SJSA1 (cell line): Measurements from ENCODE around the gene DCTN1. TPM values are rescaled to one million over a fixed set of nuclear protein-coding genes. Genes with fewer than 3 reads are reported as not detected.
"Not testable (repeated sequence)": the region's sequence is repeated elsewhere in the genome, so short reads cannot be mapped to it uniquely, and the experiment has no call there.

Experiments
- DNase-seq, 2 experiments: peaks; one replicate each; pipeline ENCODE4 v3.0.0-alpha.2; 2015 to 2020; ENCODE audit warnings: low spot score in 2 of 2, low read depth in 1 of 2
- H3K27ac ChIP-seq: fragments of 250-450 bp; sonication (Bioruptor Pico); 2 replicates; pipeline ENCODE4 v1.5.1; 2020; ENCODE audit warnings: mild to moderate bottlenecking, moderate library complexity
- H3K27me3 ChIP-seq: fragments of 250-450 bp; sonication (Bioruptor Pico); replicated peaks from 2 replicates; pipeline ENCODE4 v1.5.1; 2020; ENCODE audit warnings: mild to moderate bottlenecking, moderate library complexity
- H3K36me3 ChIP-seq: fragments of 250-450 bp; sonication (Bioruptor Pico); 2 replicates; pipeline ENCODE4 v1.5.1; 2020; ENCODE audit warnings: mild to moderate bottlenecking
- H3K4me1 ChIP-seq: fragments of 250-450 bp; sonication (Bioruptor Pico); replicated peaks from 2 replicates; pipeline ENCODE4 v1.6.1; 2021; ENCODE audit warnings: mild to moderate bottlenecking
- H3K4me3 ChIP-seq: fragments of 250-450 bp; sonication (Bioruptor Pico); 2 replicates; pipeline ENCODE4 v1.5.1; 2020; ENCODE audit warnings: mild to moderate bottlenecking
- H3K9me3 ChIP-seq: fragments of 250-450 bp; sonication (Bioruptor Pico); replicated peaks from 2 replicates; pipeline ENCODE4 v1.5.1; 2020; ENCODE audit warnings: mild to moderate bottlenecking
- total RNA-seq: library from RNA; depleted of rRNA; stranded (reverse); fragments of >200 nt; shearing (Covaris generic); gene quantifications from 2 replicates; pipeline ENCODE4 v1.2.3, GENCODE V29; 2014; rRNA removed

Gene DCTN1
- total RNA-seq, result 95.2 and 136 TPM in 2 replicates

DNA sequence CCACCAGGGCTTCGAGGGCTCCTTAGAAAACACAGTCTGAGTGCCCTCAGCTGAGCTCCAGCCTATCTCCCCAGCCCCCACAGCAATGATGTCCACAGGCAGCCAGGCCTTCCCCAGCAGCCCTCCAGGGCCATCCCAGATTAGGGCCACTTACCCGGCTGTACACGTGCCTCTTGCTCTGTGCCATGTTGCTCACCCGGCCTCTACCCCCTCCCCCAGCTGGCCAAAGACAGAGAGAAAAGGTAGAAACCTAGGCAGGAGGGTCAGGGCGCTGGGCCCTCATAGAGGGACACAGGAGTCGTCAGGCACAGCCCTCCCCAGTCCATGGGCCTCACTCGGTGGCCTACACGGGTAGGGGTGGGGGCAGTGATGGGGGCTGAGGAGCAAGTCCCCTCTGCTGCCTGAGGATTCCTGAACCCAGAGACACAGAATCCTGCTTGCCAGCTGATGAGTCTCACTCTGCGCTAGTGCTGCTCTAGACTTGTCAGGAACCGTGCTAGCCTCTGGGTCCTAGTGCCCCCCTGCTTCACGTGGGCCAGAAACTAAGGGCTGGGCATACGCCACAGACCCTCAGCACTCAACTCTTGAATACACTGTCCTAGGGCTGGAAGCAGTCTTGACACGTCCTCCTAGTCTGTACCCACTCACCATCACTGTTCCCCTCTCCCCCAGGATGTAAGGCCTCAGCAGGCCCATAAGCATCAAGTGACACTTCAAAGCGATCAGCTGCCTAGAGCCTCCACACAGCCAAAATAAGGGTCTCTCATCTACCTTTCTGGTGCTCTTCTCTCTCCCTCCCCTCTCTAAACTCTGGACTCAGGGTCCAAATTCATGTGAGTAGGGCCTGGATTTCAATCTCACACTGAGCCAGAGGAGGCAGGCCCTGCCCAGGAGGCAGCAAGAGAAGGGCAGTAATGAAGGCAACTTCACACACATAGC is at the start of gene DCTN1:
TSS of gene DCTN1 (minus strand) at position 461 of the 939 bp plus-strand sequence. CDS start at position 187, 274 bp downstream.
- Histone ChIP-seq H3K4me3 (no peak within 1 kb of the TSS), H3K36me3 (peaks cover 52% of the 10 kb centered on the region), H3K9me3 (no peaks in the 10 kb centered on the region), H3K27ac (no peak within 1 kb of the TSS), H3K4me1 (peaks cover 7% of the 10 kb centered on the region), H3K27me3 (no peaks in the 10 kb centered on the region)
- DNase-seq, result no peak

DNA sequence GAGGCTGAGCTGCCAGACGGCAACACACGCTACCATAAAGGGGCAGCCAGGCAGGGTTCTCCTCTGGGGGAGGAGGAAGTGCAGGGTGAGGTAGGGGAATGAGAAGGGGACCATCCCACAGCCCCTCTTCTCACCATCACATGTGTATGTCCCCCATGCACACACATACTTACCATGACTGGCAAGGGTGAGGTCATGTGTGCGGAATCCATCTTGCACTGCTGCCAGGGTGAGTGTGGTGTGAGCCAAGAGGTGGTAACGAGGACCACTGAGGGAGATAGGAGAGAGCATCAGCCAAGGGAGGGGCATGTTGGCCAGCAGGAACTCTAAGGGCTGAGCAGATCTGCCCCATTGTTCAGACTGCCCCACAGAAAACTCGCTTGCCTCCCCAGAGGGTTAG is 48.6 kb upstream of the DCTN1 start:
- H3K27ac ChIP-seq, result no peak overlapping the region
- H3K27me3 ChIP-seq, result no peaks in the 10 kb centered on the region
- H3K9me3 ChIP-seq, result no peaks in the 10 kb centered on the region
- H3K4me3 ChIP-seq, result no peak overlapping the region
- H3K4me1 ChIP-seq, result no peaks in the 10 kb centered on the region
- DNase-seq, result no peak
- H3K36me3 ChIP-seq, result peaks cover 40% of the 10 kb centered on the region

DNA sequence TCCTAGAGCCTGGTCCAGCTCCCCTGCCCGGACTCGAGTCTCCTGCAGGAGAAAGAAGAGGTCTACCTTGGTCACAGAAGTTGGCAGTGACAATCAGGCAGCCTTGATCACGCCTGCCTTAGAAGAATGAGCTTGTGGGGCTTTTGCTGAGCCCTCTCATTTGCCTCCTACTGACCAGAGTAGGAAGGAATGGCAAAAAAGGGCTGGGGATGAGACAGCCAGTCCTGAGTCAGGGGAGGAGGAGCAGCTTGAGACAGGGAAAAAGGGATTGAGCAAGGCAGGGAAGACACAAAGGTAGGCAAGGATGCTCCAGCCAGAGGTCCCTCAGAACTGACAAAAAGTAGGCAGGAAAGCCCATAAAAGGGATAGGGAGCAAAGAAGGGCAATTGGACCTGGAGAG is 47.4 kb upstream of the DCTN1 start:
- Histone ChIP-seq H3K9me3 (no peaks in the 10 kb centered on the region), H3K27ac (no peak overlapping the region), H3K27me3 (no peaks in the 10 kb centered on the region), H3K4me3 (no peak overlapping the region), H3K36me3 (peaks cover 40% of the 10 kb centered on the region), H3K4me1 (no peaks in the 10 kb centered on the region)
- no peak for DNase-seq

DNA sequence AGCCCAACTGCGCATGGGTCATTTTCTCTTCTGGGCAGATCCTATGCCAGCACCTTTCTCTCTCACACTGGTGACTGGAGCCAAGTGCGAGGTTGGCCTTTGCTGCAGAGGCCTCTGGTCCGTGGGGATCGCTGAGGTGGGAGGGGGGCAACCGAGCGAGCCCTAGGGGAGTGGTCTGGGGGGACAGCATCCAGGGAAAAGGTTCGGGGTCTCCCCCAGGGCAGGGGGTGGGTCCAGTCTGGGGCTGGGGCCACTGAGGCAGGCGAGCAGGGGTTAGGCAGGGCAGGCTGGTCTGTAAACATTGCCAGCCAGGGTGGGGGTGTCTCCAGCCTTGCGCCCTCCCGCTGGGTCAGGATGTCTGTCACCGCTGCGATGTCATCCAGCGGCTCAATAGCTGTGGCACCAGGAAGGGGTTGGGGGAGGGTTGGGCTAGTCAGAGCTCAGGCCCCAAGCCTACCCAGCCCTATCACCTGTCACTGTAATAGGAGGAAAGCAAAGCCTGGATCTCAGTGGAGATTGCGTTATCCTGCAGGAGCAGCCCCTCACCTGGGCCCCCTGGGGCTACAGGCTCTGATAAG is 46.2 kb upstream of the DCTN1 start:
- DNase-seq, result no peak
- H3K4me1 ChIP-seq, result peaks cover 7% of the 10 kb centered on the region
- peaks cover 32% of the 10 kb centered on the region for H3K36me3 ChIP-seq
- no peak overlapping the region for H3K4me3 ChIP-seq
- no peaks in the 10 kb centered on the region for H3K9me3 ChIP-seq
- H3K27me3 ChIP-seq, result no peaks in the 10 kb centered on the region
- no peak overlapping the region for H3K27ac ChIP-seq

DNA sequence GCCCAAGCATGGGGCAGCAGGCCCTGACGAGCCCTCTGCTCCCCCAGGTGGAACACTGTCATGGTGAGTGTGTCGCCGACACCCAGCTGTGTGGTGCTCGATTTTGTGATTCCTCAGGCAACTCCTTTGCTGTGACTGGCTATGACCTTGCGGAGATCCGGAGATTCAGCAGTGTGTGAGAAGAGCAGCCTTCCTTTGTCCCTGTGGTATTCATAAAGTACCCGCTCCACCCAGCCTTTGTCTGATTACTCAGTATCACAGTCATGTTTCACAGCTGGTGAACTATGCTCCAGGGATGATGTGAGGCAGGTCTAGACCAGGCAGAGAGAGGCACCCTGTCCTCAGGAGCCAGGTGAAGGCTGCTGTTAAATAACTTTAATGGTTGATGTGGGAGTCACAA is 45.4 kb upstream of the DCTN1 start:
- H3K4me1 ChIP-seq, result peaks cover 12% of the 10 kb centered on the region
- H3K4me3 ChIP-seq, result no peak overlapping the region
- no peak for DNase-seq
- no peaks in the 10 kb centered on the region for H3K9me3 ChIP-seq
- no peak overlapping the region for H3K27ac ChIP-seq
- no peaks in the 10 kb centered on the region for H3K27me3 ChIP-seq
- H3K36me3 ChIP-seq, result peaks cover 32% of the 10 kb centered on the region

DNA sequence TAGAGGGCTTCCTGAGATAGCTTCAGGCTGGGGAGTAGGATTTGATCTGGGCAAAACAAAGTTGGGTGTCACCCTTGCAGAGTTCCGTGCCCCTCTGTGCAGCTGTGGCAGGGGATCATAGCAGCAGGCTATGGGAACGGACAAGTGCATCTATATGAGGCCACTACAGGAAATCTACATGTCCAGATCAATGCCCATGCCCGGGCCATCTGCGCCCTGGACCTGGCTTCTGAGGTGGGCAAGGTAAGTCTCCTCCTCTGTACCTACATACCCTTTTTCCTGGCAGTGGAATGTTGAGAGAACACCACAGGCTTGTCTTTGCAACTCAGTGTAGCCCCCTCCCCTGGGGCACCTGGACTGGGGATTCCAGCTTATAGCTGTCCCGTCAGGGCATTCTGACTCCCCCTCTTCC is 44.9 kb upstream of the DCTN1 start:
- Histone ChIP-seq H3K27me3 (no peaks in the 10 kb centered on the region), H3K4me3 (no peak overlapping the region), H3K4me1 (peaks cover 12% of the 10 kb centered on the region), H3K27ac (no peak overlapping the region), H3K9me3 (no peaks in the 10 kb centered on the region), H3K36me3 (peaks cover 28% of the 10 kb centered on the region)
- DNase-seq, result no peak

DNA sequence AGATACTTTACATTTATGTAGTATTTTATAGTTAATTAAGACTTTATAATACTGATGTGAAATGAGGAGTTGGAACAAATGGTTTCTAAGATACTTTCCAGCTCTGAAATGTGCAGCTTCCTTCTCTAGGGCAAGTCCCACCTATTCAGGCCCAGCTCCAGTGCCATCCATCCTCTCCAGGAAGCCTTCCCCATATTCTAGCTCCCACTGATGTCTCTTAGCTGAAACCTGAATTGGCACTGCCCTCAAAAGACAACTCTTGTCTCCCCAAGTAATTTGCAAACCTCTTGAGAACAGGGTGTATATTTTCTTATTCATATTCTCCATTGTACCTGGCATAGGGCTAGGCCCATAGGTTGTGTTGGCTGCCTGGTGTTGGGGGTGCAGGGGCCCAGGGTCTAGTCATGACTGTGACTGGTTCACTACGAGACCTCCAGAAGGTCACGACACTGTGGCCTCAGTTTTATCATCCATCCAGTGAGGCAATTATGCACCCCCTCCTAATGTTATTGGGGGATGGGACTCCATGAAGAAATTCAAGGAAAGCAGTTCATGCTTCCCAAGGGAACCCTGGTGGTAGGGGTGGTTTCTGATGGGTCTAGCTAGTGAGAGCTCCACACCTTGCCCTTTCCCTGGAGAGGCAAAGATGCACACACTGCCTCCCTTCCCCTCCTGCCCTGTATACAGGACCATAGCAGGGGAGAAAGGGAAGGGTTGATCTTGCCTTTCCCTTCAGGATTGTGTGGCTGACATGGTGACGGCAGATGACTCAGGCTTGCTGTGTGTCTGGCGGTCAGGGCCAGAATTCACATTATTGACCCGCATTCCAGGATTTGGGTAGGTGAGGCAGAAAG is 44.3 kb upstream of the DCTN1 start:
- Histone ChIP-seq H3K4me3 (no peak overlapping the region), H3K27me3 (peaks cover 6% of the 10 kb centered on the region), H3K4me1 (peaks cover 12% of the 10 kb centered on the region), H3K9me3 (no peaks in the 10 kb centered on the region), H3K27ac (no peak overlapping the region), H3K36me3 (peaks cover 22% of the 10 kb centered on the region)
- no peak for DNase-seq

DNA sequence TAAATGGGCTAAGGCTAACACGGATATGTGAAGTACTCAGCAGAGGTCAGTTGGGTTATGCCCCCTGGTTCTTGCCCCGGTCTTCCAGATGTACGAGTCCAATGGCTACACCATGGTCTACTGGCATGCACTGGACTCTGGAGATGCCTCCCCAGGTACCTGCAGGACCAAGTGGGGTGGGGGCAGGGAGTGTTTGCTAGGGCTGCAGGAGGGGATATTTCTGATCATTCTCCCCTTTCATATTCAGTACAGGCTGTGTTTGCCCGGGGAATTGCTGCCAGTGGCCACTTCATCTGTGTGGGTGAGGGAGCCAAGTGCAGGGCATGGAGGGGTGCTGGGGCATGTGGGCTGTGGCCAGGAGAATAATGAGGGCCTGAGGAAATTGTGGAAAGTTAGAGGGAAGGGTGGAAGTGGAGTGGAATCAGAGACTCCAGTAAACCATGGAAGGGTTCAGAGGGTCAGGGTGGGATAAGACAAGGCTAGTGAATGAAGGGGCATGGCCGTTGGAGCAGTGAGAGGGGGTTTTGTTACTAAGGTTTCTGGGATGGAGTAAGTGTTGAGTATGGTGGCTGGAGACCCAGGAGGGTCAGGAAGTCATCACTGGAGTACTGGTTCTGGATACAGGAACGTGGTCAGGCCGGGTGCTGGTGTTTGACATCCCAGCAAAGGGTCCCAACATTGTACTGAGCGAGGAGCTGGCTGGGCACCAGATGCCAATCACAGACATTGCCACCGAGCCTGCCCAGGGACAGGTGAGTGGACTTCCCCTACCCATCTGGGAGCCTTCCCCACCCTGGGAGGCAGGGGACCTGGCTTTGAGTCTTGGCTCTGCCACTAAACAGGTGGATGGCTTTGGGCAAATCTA is 43.4 kb upstream of the DCTN1 start:
- no peak for DNase-seq
- H3K36me3 ChIP-seq, result peaks cover 15% of the 10 kb centered on the region

DNA sequence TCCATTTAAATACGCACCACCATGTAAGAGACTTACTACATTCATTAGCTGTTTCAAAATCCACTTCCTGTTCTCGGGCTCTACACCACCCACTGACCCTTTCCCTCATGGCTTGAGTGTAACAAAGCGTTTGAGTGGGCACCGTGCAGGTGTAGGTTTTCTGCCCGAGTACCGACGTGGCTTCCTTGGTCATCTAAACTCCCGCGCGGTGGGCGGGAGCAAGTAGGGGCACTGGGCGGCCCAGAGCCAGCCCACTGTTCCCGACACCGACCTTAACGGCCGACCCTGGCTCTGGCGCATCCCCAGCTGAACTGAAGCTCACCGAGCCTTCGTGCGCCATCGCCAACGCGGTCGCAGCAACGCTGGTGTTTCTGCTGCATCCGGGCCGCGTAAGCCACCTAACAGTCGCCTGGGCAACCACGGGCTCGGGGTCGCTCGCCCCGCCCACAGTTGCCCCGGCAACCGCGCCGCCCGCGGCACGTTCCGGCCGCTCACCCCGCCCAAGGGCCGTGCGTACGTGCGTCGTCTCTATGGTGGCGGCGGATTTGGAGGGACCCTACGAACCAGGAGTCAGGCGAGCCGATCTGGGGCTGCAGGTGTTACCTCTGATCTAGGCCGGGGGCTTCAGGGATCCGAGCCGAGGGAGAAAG is 41.2 kb upstream of the DCTN1 start, which contains the start of the genes C2orf81 and WDR54:
TSS of gene C2orf81 (minus strand) at position 399 of the 650 bp plus-strand sequence. CDS start at position 340, 59 bp downstream.
TSS of gene WDR54 (plus strand) at position 510 of the 650 bp plus-strand sequence. CDS start 424 bp downstream, outside the sequence.
- Histone ChIP-seq H3K4me3 (peak within 1 kb of the TSS; percentile 48), H3K27me3 (peaks cover 7% of the 10 kb centered on the region), H3K9me3 (no peaks in the 10 kb centered on the region), H3K36me3 (peaks cover 6% of the 10 kb centered on the region), H3K27ac (0 out of 2 replicates have a peak within 1 kb of the TSS, but pooled peaks have one; percentile 5), H3K4me1 (peaks cover 12% of the 10 kb centered on the region)
- peak; percentile 75 to 88 for DNase-seq

More for the DNA sequence above, 43.4 kb upstream of the DCTN1 start:
- H3K4me1 ChIP-seq, result peaks cover 12% of the 10 kb centered on the region
- H3K4me3 ChIP-seq, result no peak overlapping the region
- no peak overlapping the region for H3K27ac ChIP-seq
- peaks cover 7% of the 10 kb centered on the region for H3K27me3 ChIP-seq
- H3K9me3 ChIP-seq, result no peaks in the 10 kb centered on the region

DNA sequence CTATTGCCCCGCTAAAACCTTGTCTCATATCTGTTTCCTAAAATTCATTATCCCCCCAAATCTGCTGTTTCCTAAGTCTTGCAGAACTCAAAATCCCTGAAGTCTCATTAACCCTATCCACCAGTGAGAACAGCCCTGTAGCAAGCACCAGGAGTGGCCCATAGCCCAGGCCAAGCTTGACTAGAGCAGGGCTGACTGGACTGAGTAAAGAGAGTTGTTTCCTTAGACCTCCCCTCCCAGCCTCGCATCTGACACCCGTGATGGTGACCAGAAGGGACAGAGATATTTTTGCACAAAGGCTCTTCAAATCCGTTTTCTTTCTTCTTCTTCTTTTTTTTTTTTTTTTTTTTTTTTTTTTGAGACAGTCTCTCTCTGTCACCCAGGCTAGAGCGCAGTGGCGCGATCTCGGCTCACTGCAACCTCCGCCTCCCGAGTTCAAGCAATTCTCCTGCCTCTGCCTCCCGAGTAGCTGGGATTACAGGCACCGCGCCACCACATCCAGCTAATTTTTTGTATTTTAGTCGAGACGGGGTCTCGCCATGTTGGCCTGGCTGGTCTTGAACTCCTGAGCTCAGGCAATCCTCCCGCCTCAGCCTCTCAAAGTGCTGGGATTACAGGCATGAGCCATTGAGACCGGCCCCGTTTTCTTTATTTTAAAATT is 40.5 kb upstream of the DCTN1 start:
- DNase-seq, H3K9me3 ChIP-seq, H3K27ac ChIP-seq, H3K4me3 ChIP-seq, H3K36me3 ChIP-seq, H3K27me3 ChIP-seq: not testable (repeated sequence)
- H3K4me1 ChIP-seq, result peaks cover 12% of the 10 kb centered on the region

DNA sequence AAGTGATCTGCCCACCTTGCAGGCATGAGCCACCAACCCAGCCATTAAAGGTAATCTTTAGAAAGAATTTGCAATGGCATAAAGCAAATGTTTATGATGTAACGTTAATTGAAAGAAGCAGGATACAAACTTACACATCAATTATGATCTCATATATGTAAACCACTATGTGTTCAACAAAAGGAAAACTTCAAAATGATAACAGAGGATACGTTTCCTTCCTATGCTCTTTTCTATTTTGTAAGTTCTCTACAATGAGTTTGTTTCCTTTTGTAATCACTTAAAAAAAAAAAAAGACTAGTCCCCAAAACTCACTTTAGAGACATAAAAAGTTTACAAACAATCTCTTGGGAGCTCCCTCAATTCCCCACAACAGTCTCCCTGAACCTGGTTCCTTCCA is 39.9 kb upstream of the DCTN1 start:
- no peaks in the 10 kb centered on the region for H3K9me3 ChIP-seq
- no peak overlapping the region for H3K27ac ChIP-seq
- no peaks in the 10 kb centered on the region for H3K36me3 ChIP-seq
- no peak overlapping the region for H3K4me3 ChIP-seq
- no peak for DNase-seq
- H3K4me1 ChIP-seq, result peaks cover 12% of the 10 kb centered on the region
- H3K27me3 ChIP-seq, result peaks cover 7% of the 10 kb centered on the region

DNA sequence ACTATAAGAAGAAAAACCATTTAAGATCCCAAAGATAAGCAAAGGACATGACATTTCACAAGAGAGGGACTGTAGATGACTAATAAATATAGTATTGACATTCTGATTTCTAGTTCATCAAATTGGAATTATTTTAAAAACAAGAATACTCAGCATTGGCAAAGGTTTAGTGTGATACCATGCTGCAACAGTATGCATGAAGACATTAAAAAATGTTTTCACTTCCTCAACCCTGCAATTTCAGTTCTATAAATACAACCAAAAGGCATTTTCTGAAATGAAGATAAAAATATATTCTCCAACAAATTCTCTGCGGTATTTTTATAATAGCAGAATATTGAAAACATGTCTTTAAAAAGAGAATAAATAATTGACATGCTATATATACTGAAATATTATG is 39.2 kb upstream of the DCTN1 start:
- Histone ChIP-seq H3K27me3 (peaks cover 7% of the 10 kb centered on the region), H3K36me3 (no peaks in the 10 kb centered on the region), H3K4me3 (no peak overlapping the region), H3K4me1 (peaks cover 12% of the 10 kb centered on the region), H3K9me3 (no peaks in the 10 kb centered on the region), H3K27ac (no peak overlapping the region)
- DNase-seq, result no peak
